Neural cell (in vitro differentiated cells): Measurements from ENCODE around the gene PIEZO1. TPM values are rescaled to one million over a fixed set of nuclear protein-coding genes. Genes with fewer than 3 reads are reported as not detected.

Experiments used
- H2AFZ ChIP-seq: fragments of 200-600, 300-800 bp; sonication (generic), shearing (Covaris generic); 2 replicates; pipeline ENCODE4 v1.6.0; 2014; ENCODE audit warnings: low read depth, mild to moderate bottlenecking, antibody characterized with exemption, low read length, moderate library complexity
- H3F3A ChIP-seq: fragments of 200-600 bp; shearing (Covaris generic); 2 replicates; pipeline ENCODE4 v1.6.1; 2016; ENCODE audit warnings: mild to moderate bottlenecking, moderate library complexity, mixed read lengths, antibody characterized with exemption, low read length; ENCODE audit not compliant: insufficient read depth, poor library complexity, severe bottlenecking
- H3K27ac ChIP-seq: fragments of 200-600, 300-800 bp; sonication (generic), shearing (Covaris generic); 2 replicates; pipeline ENCODE4 v1.5.1; 2014; ENCODE audit warnings: mild to moderate bottlenecking, low read length, moderate library complexity
- H3K27me3 ChIP-seq: fragments of 300-800, 200-600 bp; sonication (generic), shearing (Covaris generic); 2 replicates; pipeline ENCODE4 v1.6.0; 2014; ENCODE audit warnings: mild to moderate bottlenecking, low read depth, low read length, moderate library complexity; ENCODE audit not compliant: insufficient read depth
- H3K36me3 ChIP-seq: fragments of 300-800, 200-600 bp; sonication (generic), shearing (Covaris generic); 2 replicates; pipeline ENCODE4 v1.5.1; 2014; ENCODE audit warnings: mild to moderate bottlenecking, antibody characterized with exemption, low read length, moderate library complexity; ENCODE audit not compliant: insufficient read depth
- H3K4me2 ChIP-seq: fragments of 300-800, 200-600 bp; sonication (generic), shearing (Covaris generic); 2 replicates; pipeline ENCODE4 v1.6.0; 2014; ENCODE audit warnings: mild to moderate bottlenecking, low read length
- H3K4me3 ChIP-seq: fragments of 300-800, 200-600 bp; sonication (generic), shearing (Covaris generic); 2 replicates; pipeline ENCODE4 v1.5.1; 2014; ENCODE audit warnings: mild to moderate bottlenecking, low read length, moderate library complexity
- H3K79me2 ChIP-seq: fragments of 200-600 bp; shearing (Covaris generic); replicated peaks from 2 replicates; pipeline ENCODE4 v1.6.0; 2014; ENCODE audit warnings: mild to moderate bottlenecking, low read length, moderate library complexity; ENCODE audit not compliant: insufficient read depth
- H3K9ac ChIP-seq: fragments of 300-800, 200-600 bp; sonication (generic), shearing (Covaris generic); 2 replicates; pipeline ENCODE4 v1.6.1; 2016; ENCODE audit warnings: mild to moderate bottlenecking, low read length, mixed read lengths
- H3K9me2 ChIP-seq: fragments of 200-600 bp; shearing (Covaris generic); 2 replicates; pipeline ENCODE4 v1.6.1; 2016; ENCODE audit warnings: mild to moderate bottlenecking, low read length, mixed read lengths; ENCODE audit not compliant: insufficient read depth
- H3K9me3 ChIP-seq: fragments of 200-600, 300-800 bp; sonication (generic), shearing (Covaris generic); 2 replicates; pipeline ENCODE4 v1.6.1; 2016; ENCODE audit warnings: mild to moderate bottlenecking, mixed run types, low read length, moderate library complexity, mixed read lengths
- H4K20me1 ChIP-seq: fragments of 200-600 bp; shearing (Covaris generic); 2 replicates; pipeline ENCODE4 v1.6.1; 2016; ENCODE audit warnings: mild to moderate bottlenecking, mixed run types; ENCODE audit not compliant: insufficient read depth
- EP300 ChIP-seq: fragments of 450-650 bp; conservative IDR thresholded peaks from 2 replicates; pipeline ENCODE4 v1.6.1; 2014; ENCODE audit warnings: antibody characterized with exemption, mild to moderate bottlenecking, moderate library complexity; ENCODE audit not compliant: poor library complexity, severe bottlenecking
- EZH2 ChIP-seq: fragments of 200-600, 300-800 bp; shearing (Covaris generic), sonication (generic); IDR thresholded peaks from 2 replicates; pipeline ENCODE4 v1.6.1; 2014; ENCODE audit warnings: antibody characterized with exemption, low read length, borderline replicate concordance, mild to moderate bottlenecking; ENCODE audit not compliant: insufficient read depth, poor library complexity, severe bottlenecking
- MXI1 ChIP-seq: fragments of 450-650 bp; conservative IDR thresholded peaks from 2 replicates; pipeline ENCODE4 v1.6.1; 2014; ENCODE audit warnings: antibody characterized with exemption, mild to moderate bottlenecking; ENCODE audit not compliant: poor library complexity, severe bottlenecking
- POLR2AphosphoS5 ChIP-seq: IDR thresholded peaks from 2 replicates; pipeline ENCODE4 v1.6.1; 2012
- RAD21 ChIP-seq: fragments of 450-650 bp; conservative IDR thresholded peaks from 2 replicates; pipeline ENCODE4 v1.6.1; 2014; ENCODE audit warnings: antibody characterized with exemption, mild to moderate bottlenecking, moderate library complexity
- SMC3 ChIP-seq: fragments of 450-650 bp; conservative IDR thresholded peaks from 2 replicates; pipeline ENCODE4 v1.6.1; 2014; ENCODE audit warnings: antibody characterized with exemption, mild to moderate bottlenecking, moderate library complexity; ENCODE audit not compliant: poor library complexity
- TAF1 ChIP-seq: IDR thresholded peaks from 2 replicates; pipeline ENCODE4 v1.6.1; 2012; ENCODE audit warnings: low read depth
- polyA plus RNA-seq: library from polyadenylated mRNA; depleted of rRNA; stranded (reverse); fragments of >200 nt; gene quantifications from 2 replicates; pipeline ENCODE4 v1.2.3, GENCODE V29; 2014
- TF ChIP-seq, protein P1 (sequence below): fragments of 450-650 bp; IDR thresholded peaks from 2 replicates; pipeline ENCODE4 v1.5.1; 2014; ENCODE audit warnings: antibody characterized with exemption, mild to moderate bottlenecking, moderate library complexity; ENCODE audit not compliant: poor library complexity, severe bottlenecking
- TF ChIP-seq, protein P2 (sequence below): IDR thresholded peaks from 2 replicates; pipeline ENCODE4 v1.6.1; 2012; ENCODE audit warnings: borderline replicate concordance

Gene PIEZO1
- polyA plus RNA-seq, 1 donor from 2014 or later = not detected

DNA sequence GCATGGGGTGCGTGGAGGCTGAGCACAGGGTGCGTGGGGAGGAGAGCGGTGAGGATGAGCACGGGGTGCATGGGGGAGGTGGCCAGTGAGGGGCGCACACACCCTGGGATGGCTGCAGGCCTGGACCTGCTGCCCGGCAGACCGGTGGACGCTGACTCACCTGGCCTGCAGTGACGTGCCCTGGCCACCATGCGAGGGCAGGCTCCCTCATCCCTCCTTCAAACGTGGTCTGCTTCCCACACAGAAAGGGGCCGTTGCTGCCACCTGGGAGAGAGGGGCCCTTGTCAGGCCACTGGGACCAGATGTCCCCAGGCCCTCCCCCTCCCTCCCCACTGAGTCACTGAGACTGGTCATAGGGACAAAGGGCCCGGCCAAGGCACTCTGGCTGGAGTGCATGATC, 46.8 kb upstream of the PIEZO1 start:
- Histone ChIP-seq H3K4me3 (no peak overlapping the region), H3K4me2 (no peak overlapping the region), H3K9me3 (no peaks in the 10 kb centered on the region), H3K27ac (no peak overlapping the region), H3K79me2 (no peaks in the 10 kb centered on the region), H3K9ac (no peak overlapping the region), H3K36me3 (no peaks in the 10 kb centered on the region), H3F3A (no peaks in the 10 kb centered on the region), H3K27me3 (no peaks in the 10 kb centered on the region), H2AFZ (no peak overlapping the region), H4K20me1 (no peaks in the 10 kb centered on the region), H3K9me2 (no peaks in the 10 kb centered on the region)
- TF ChIP-seq SMC3 = no peak
- no peak for TF ChIP-seq POLR2AphosphoS5
- TF ChIP-seq, protein P1, sequence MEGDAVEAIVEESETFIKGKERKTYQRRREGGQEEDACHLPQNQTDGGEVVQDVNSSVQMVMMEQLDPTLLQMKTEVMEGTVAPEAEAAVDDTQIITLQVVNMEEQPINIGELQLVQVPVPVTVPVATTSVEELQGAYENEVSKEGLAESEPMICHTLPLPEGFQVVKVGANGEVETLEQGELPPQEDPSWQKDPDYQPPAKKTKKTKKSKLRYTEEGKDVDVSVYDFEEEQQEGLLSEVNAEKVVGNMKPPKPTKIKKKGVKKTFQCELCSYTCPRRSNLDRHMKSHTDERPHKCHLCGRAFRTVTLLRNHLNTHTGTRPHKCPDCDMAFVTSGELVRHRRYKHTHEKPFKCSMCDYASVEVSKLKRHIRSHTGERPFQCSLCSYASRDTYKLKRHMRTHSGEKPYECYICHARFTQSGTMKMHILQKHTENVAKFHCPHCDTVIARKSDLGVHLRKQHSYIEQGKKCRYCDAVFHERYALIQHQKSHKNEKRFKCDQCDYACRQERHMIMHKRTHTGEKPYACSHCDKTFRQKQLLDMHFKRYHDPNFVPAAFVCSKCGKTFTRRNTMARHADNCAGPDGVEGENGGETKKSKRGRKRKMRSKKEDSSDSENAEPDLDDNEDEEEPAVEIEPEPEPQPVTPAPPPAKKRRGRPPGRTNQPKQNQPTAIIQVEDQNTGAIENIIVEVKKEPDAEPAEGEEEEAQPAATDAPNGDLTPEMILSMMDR = no peak
- no peak for TF ChIP-seq TAF1
- TF ChIP-seq, protein P2, sequence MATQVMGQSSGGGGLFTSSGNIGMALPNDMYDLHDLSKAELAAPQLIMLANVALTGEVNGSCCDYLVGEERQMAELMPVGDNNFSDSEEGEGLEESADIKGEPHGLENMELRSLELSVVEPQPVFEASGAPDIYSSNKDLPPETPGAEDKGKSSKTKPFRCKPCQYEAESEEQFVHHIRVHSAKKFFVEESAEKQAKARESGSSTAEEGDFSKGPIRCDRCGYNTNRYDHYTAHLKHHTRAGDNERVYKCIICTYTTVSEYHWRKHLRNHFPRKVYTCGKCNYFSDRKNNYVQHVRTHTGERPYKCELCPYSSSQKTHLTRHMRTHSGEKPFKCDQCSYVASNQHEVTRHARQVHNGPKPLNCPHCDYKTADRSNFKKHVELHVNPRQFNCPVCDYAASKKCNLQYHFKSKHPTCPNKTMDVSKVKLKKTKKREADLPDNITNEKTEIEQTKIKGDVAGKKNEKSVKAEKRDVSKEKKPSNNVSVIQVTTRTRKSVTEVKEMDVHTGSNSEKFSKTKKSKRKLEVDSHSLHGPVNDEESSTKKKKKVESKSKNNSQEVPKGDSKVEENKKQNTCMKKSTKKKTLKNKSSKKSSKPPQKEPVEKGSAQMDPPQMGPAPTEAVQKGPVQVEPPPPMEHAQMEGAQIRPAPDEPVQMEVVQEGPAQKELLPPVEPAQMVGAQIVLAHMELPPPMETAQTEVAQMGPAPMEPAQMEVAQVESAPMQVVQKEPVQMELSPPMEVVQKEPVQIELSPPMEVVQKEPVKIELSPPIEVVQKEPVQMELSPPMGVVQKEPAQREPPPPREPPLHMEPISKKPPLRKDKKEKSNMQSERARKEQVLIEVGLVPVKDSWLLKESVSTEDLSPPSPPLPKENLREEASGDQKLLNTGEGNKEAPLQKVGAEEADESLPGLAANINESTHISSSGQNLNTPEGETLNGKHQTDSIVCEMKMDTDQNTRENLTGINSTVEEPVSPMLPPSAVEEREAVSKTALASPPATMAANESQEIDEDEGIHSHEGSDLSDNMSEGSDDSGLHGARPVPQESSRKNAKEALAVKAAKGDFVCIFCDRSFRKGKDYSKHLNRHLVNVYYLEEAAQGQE = no peak
- TF ChIP-seq EP300 = no peak
- no peak for TF ChIP-seq RAD21
- TF ChIP-seq EZH2 = no peak
- TF ChIP-seq MXI1 = no peak

DNA sequence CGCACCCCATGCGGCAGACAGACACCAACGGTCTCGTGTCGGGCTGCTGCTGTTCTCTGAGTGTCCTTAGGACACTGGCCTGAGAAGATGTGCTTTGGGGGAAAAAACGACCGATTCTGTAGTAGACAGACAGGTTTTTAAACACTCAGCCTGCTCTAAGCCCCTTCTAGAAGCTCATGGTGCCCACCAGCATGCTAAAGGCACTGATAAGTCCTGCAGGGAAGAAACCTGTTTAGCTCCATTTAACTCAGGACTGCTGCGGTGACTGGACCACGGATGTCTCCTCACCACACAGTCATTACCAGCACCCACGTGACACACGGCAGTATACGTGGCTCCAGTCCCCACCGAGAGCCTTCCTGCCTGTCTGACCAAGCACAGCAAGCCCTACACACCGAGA, 45.8 kb upstream of the PIEZO1 start:
- TF ChIP-seq RAD21 (no peak), TAF1 (no peak), EZH2 (no peak), SMC3 (no peak), MXI1 (no peak), POLR2AphosphoS5 (no peak), EP300 (no peak)
- TF ChIP-seq, protein P2 = no peak
- TF ChIP-seq, protein P1 = no peak
- Histone ChIP-seq H3K4me2 (no peak overlapping the region), H3K79me2 (no peaks in the 10 kb centered on the region), H3F3A (no peaks in the 10 kb centered on the region), H2AFZ (no peak overlapping the region), H3K9ac (no peak overlapping the region), H3K27me3 (no peaks in the 10 kb centered on the region), H3K9me3 (no peaks in the 10 kb centered on the region), H3K27ac (no peak overlapping the region), H3K36me3 (no peaks in the 10 kb centered on the region), H4K20me1 (no peaks in the 10 kb centered on the region), H3K9me2 (no peaks in the 10 kb centered on the region), H3K4me3 (no peak overlapping the region)
